ENCODE measurements around the gene ATOH8. TPM values are rescaled to one million over a fixed set of nuclear protein-coding genes. Genes with fewer than 3 reads are reported as not detected.
A peak's percentile ranks its signal among the peaks of the same experiment; 100 is the strongest.

Gene ATOH8
- total RNA-seq, 2 donors from 2014 or later: 2.5 TPM

GRCh38 chr2:85706599-85707296 is 47.0 kb upstream of the ATOH8 start:
- Histone ChIP-seq H3K9ac (ENCODE audit: low read depth in 2 of 2, low read length in 2 of 2) (no peak overlapping the region), H3K36me3 (no peaks in the 10 kb centered on the region), H3K27me3 (no peaks in the 10 kb centered on the region), H3K4me3 (no peak overlapping the region), H3K27ac (peak overlapping the region; percentile 37), H3K4me1 (no peaks in the 10 kb centered on the region), H3K9me3 (no peaks in the 10 kb centered on the region)
- TF ChIP-seq CTCF (IDR thresholded peaks at IDR 0.05): no peak
- intact Hi-C loops (cut with DNase I): loop anchor here (1.0 kb wide), 1 partner anchor 27 kb away; no protein-coding TSS in a partner anchor
- DNase-seq: no peak

- H3K4me3 ChIP-seq: no peak overlapping the region
- H3K4me1 ChIP-seq: no peaks in the 10 kb centered on the region
- TF ChIP-seq CTCF (IDR thresholded peaks at IDR 0.05): peak; percentile 84
- intact Hi-C loops (cut with DNase I): loop anchor here (1.0 kb wide), 1 partner anchor 28 kb away; no protein-coding TSS in a partner anchor
- no peaks in the 10 kb centered on the region for H3K36me3 ChIP-seq
- H3K27ac ChIP-seq: no peak overlapping the region
- no peak overlapping the region for H3K9ac ChIP-seq (ENCODE audit: low read depth in 2 of 2, low read length in 2 of 2)
- H3K27me3 ChIP-seq: no peaks in the 10 kb centered on the region
- no peaks in the 10 kb centered on the region for H3K9me3 ChIP-seq
- peak; percentile 80 for DNase-seq
Observed at GRCh38 chr2:85707304-85707703, 46.5 kb upstream of the ATOH8 start.

GRCh38 chr2:85708641-85709040 is 45.1 kb upstream of the ATOH8 start:
- H3K4me3 ChIP-seq: no peak overlapping the region
- intact Hi-C loops (cut with DNase I): no loop called here
- no peak for TF ChIP-seq CTCF (IDR thresholded peaks at IDR 0.05)
- DNase-seq: no peak
- H3K9me3 ChIP-seq: no peaks in the 10 kb centered on the region
- no peaks in the 10 kb centered on the region for H3K36me3 ChIP-seq
- no peak overlapping the region for H3K27ac ChIP-seq
- H3K27me3 ChIP-seq: no peaks in the 10 kb centered on the region
- H3K9ac ChIP-seq (ENCODE audit: low read depth in 2 of 2, low read length in 2 of 2): no peak overlapping the region
- no peaks in the 10 kb centered on the region for H3K4me1 ChIP-seq

DNA sequence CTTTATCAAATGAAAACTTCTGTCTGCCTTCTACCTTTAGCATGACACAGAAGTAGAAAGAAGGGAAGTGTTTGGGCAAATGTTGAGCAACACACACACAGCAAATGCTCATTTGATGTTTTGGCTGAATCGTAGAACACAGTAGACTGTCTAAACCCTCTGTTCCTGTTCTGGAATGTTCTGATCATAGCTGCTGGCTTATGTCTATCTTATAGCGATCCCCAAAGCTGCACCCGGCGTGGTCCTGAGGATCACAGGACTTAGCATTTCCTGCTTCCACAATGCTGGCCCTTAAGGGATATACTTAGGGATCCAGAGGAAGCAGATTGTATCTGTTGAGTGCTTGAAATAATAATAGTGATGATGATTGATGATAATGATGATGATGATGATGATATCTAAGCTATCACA is 44.4 kb upstream of the ATOH8 start:
- H3K4me1 ChIP-seq: no peaks in the 10 kb centered on the region
- DNase-seq: no peak

More for the DNA sequence above, 44.4 kb upstream of the ATOH8 start:
- H3K9ac ChIP-seq (ENCODE audit: low read depth in 2 of 2, low read length in 2 of 2): no peak overlapping the region
- no peaks in the 10 kb centered on the region for H3K27me3 ChIP-seq
- no peak overlapping the region for H3K4me3 ChIP-seq
- no peak overlapping the region for H3K27ac ChIP-seq
- intact Hi-C loops (cut with DNase I): no loop called here
- H3K36me3 ChIP-seq: no peaks in the 10 kb centered on the region
- no peaks in the 10 kb centered on the region for H3K9me3 ChIP-seq
- no peak for TF ChIP-seq CTCF (IDR thresholded peaks at IDR 0.05)

Measured in colonic mucosa (tissue), 4 donors.